SK-N-SH treated with all-trans-retinoic acid at 6 μM for 48 hours (cell line): ENCODE results near the gene LGALS9.

ENCODE experiments used
- ATAC-seq: fragments of 200-7000 bp; cut with Tn5 transposase; 3 replicates; pipeline ENCODE4 v1.9.1; 2020; ENCODE audit warnings: mild to moderate bottlenecking, moderate library complexity
- ARNTL ChIP-seq: fragments of 450-650 bp; formaldehyde crosslinking; IDR thresholded peaks from 2 replicates; pipeline ENCODE4 v1.5.0; 2020; ENCODE audit warnings: low read depth, mild to moderate bottlenecking, moderate library complexity, borderline replicate concordance
- BACH2 ChIP-seq: fragments of 250-450 bp; sonication (Bioruptor Pico); IDR thresholded peaks from 2 replicates; pipeline ENCODE4 v1.9.0; 2021; ENCODE audit warnings: mild to moderate bottlenecking, borderline replicate concordance
- CREB5 ChIP-seq: fragments of 250-450 bp; sonication (Bioruptor Pico); IDR thresholded peaks from 2 replicates; pipeline ENCODE4 v1.5.1; 2020; ENCODE audit warnings: low read depth, mild to moderate bottlenecking, moderate library complexity
- CSDC2 ChIP-seq: fragments of 250-450 bp; sonication (Bioruptor Pico); IDR thresholded peaks from 2 replicates; pipeline ENCODE4 v1.5.0; 2020; ENCODE audit warnings: mild to moderate bottlenecking, moderate library complexity
- ESRRG ChIP-seq: fragments of 250-450 bp; sonication (Bioruptor Pico); IDR thresholded peaks from 2 replicates; pipeline ENCODE4 v1.6.1; 2021; ENCODE audit warnings: mild to moderate bottlenecking
- GLIS3 ChIP-seq: fragments of 250-450 bp; sonication (Bioruptor Pico); IDR thresholded peaks from 2 replicates; pipeline ENCODE4 v1.5.0; 2020; ENCODE audit warnings: mild to moderate bottlenecking, moderate library complexity
- ISL1 ChIP-seq: fragments of 250-450 bp; sonication (Bioruptor Pico); IDR thresholded peaks from 2 replicates; pipeline ENCODE4 v2.1.2; 2022; ENCODE audit warnings: mild to moderate bottlenecking, moderate library complexity
- OSR1 ChIP-seq: fragments of 250-450 bp; sonication (Bioruptor Pico); IDR thresholded peaks from 2 replicates; pipeline ENCODE4 v1.8.0; 2022; ENCODE audit warnings: moderate library complexity, mild to moderate bottlenecking, inconsistent platforms
- PATZ1 ChIP-seq: fragments of 250-450 bp; sonication (Bioruptor Pico); IDR thresholded peaks from 2 replicates; pipeline ENCODE4 v1.8.0; 2020; ENCODE audit warnings: mild to moderate bottlenecking, moderate library complexity, borderline replicate concordance
- PPARA ChIP-seq: fragments of 250-450 bp; sonication (Bioruptor Pico); IDR thresholded peaks from 2 replicates; pipeline ENCODE4 v1.5.0; 2020; ENCODE audit warnings: mild to moderate bottlenecking, borderline replicate concordance
- RARB ChIP-seq: fragments of 250-450 bp; sonication (Bioruptor Pico); IDR thresholded peaks from 2 replicates; pipeline ENCODE4 v1.8.0; 2021; ENCODE audit warnings: mild to moderate bottlenecking, moderate library complexity
- SNAI2 ChIP-seq: fragments of 250-450 bp; sonication (Bioruptor Pico); IDR thresholded peaks from 2 replicates; pipeline ENCODE4 v1.5.0; 2020; ENCODE audit warnings: mild to moderate bottlenecking, moderate library complexity
- TOX ChIP-seq: fragments of 250-450 bp; sonication (Bioruptor Pico); IDR thresholded peaks from 2 replicates; pipeline ENCODE4 v1.8.0; 2021; ENCODE audit warnings: mild to moderate bottlenecking, moderate library complexity, borderline replicate concordance
- ZC3H10 ChIP-seq: fragments of 250-450 bp; sonication (Bioruptor Pico); IDR thresholded peaks from 2 replicates; pipeline ENCODE4 v1.5.1; 2021; ENCODE audit warnings: mild to moderate bottlenecking, moderate library complexity
- ZFP3 ChIP-seq: fragments of 250-450 bp; sonication (Bioruptor Pico); IDR thresholded peaks from 2 replicates; pipeline ENCODE4 v1.5.0; 2020; ENCODE audit warnings: mild to moderate bottlenecking, moderate library complexity
- ZFP30 ChIP-seq: fragments of 450-650 bp; formaldehyde crosslinking; IDR thresholded peaks from 2 replicates; pipeline ENCODE4 v1.5.0; 2022; ENCODE audit warnings: mild to moderate bottlenecking, moderate library complexity
- ZNF565 ChIP-seq: fragments of 450-650 bp; formaldehyde crosslinking; conservative IDR thresholded peaks from 2 replicates; pipeline ENCODE4 v1.5.0; 2020; ENCODE audit warnings: low read depth, mild to moderate bottlenecking, moderate library complexity
- ZNF70 ChIP-seq: fragments of 450-650 bp; formaldehyde crosslinking; IDR thresholded peaks from 2 replicates; pipeline ENCODE4 v1.5.0; 2020; ENCODE audit warnings: mild to moderate bottlenecking, moderate library complexity
- TF ChIP-seq, protein P1 (sequence below): fragments of 250-450 bp; sonication (Bioruptor Pico); IDR thresholded peaks from 2 replicates; pipeline ENCODE4 v1.8.0; 2021; ENCODE audit warnings: low read depth, mild to moderate bottlenecking, moderate library complexity, borderline replicate concordance
- TF ChIP-seq, protein P2 (sequence below): fragments of 250-450 bp; sonication (Bioruptor Pico); IDR thresholded peaks from 2 replicates; pipeline ENCODE4 v1.5.1; 2021; ENCODE audit warnings: mild to moderate bottlenecking, moderate library complexity
- TF ChIP-seq, protein P3 (sequence below): fragments of 250-450 bp; sonication (Bioruptor Pico); IDR thresholded peaks from 2 replicates; pipeline ENCODE4 v1.5.0; 2020; ENCODE audit warnings: mild to moderate bottlenecking, moderate library complexity

Gene LGALS9

DNA sequence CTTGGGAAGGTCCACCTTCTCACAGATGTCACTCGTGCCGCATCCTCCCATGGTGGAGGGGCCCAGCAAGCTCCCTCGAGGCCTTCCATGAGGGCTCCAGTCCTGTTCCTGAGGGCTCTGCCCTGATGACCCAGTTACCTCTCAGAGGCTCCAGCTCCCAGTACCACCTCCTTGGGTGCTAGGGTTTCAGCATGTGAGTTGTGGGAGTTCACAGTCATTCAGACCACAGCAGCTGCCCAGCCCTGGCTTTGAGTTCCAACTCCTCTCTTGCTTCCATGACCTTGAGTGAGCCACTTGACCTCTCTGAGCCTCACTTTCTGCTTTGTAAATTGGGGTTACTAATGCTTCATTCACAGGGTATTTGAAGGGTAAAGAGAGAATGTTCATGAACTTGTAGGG lies 37.1 kb upstream of the LGALS9 start:
- no peak for ATAC-seq
- TF ChIP-seq ESRRG (CRISPR knock-in tag) (no peak), TOX (CRISPR knock-in tag) (no peak), ARNTL (CRISPR knock-in tag) (no peak)
- TF ChIP-seq, protein P1, sequence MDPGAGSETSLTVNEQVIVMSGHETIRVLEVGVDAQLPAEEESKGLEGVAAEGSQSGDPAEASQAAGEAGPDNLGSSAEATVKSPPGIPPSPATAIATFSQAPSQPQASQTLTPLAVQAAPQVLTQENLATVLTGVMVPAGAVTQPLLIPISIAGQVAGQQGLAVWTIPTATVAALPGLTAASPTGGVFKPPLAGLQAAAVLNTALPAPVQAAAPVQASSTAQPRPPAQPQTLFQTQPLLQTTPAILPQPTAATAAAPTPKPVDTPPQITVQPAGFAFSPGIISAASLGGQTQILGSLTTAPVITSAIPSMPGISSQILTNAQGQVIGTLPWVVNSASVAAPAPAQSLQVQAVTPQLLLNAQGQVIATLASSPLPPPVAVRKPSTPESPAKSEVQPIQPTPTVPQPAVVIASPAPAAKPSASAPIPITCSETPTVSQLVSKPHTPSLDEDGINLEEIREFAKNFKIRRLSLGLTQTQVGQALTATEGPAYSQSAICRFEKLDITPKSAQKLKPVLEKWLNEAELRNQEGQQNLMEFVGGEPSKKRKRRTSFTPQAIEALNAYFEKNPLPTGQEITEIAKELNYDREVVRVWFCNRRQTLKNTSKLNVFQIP (CRISPR knock-in tag): no peak
- TF ChIP-seq, all 23 proteins: peak for 0

- ATAC-seq: no peak
- TF ChIP-seq TOX (CRISPR knock-in tag) (no peak), PPARA (CRISPR knock-in tag) (no peak)
Measured at GRCh38 chr17:27595208-27595607, 35.8 kb upstream of the LGALS9 start.

GRCh38 chr17:27596096-27596495 lies 34.9 kb upstream of the LGALS9 start:
- ATAC-seq: no peak
- TF ChIP-seq ZFP3 (CRISPR knock-in tag) (no peak), ESRRG (CRISPR knock-in tag) (no peak), ZFP30 (CRISPR knock-in tag) (no peak), PATZ1 (CRISPR knock-in tag) (no peak), BACH2 (CRISPR knock-in tag) (no peak), ISL1 (no peak), ARNTL (CRISPR knock-in tag) (no peak)

DNA sequence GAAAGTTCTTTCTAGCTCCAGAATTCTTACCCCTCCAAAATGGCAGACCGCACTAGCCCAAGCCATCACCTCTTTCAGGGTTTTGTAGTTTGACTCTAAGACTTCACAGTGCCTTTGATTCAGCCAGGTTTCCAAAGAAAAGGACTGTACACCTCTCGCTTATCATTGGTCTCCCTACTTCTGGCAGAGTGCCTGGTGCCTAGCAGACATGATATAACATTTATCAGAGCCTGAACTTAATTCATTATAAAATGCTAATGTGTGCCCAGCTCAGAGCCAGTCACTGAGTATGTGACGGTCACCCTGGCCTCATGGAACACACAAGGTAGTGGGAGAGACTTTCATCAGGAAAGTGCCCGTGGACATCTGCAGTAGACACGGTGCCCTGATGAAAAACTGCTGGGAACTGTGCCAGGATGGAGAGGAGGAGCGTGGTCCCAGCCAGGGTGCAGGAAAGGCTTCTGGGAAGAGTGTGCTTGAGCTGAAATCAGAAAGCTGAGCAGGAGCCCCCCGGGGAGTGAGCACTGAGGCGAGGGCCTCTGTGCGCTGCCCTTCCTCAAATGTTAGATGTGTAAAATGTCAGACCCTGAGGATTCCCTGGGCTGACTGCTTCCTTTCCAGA lies 34.3 kb upstream of the LGALS9 start:
- ATAC-seq: no peak
- no peak for TF ChIP-seq SNAI2
- TF ChIP-seq ZFP30 (CRISPR knock-in tag): no peak
- TF ChIP-seq PPARA (CRISPR knock-in tag): no peak
- TF ChIP-seq, protein P2, sequence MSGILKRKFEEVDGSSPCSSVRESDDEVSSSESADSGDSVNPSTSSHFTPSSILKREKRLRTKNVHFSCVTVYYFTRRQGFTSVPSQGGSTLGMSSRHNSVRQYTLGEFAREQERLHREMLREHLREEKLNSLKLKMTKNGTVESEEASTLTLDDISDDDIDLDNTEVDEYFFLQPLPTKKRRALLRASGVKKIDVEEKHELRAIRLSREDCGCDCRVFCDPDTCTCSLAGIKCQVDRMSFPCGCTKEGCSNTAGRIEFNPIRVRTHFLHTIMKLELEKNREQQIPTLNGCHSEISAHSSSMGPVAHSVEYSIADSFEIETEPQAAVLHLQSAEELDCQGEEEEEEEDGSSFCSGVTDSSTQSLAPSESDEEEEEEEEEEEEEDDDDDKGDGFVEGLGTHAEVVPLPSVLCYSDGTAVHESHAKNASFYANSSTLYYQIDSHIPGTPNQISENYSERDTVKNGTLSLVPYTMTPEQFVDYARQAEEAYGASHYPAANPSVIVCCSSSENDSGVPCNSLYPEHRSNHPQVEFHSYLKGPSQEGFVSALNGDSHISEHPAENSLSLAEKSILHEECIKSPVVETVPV (CRISPR knock-in tag): no peak
- no peak for TF ChIP-seq CREB5 (CRISPR knock-in tag)
- TF ChIP-seq ZC3H10 (CRISPR knock-in tag): no peak
- no peak for TF ChIP-seq OSR1 (CRISPR knock-in tag)
- no peak for TF ChIP-seq ZNF70
- no peak for TF ChIP-seq ARNTL (CRISPR knock-in tag)
- TF ChIP-seq GLIS3 (CRISPR knock-in tag): no peak
- TF ChIP-seq ZNF565 (CRISPR knock-in tag): no peak
- no peak for TF ChIP-seq RARB

DNA sequence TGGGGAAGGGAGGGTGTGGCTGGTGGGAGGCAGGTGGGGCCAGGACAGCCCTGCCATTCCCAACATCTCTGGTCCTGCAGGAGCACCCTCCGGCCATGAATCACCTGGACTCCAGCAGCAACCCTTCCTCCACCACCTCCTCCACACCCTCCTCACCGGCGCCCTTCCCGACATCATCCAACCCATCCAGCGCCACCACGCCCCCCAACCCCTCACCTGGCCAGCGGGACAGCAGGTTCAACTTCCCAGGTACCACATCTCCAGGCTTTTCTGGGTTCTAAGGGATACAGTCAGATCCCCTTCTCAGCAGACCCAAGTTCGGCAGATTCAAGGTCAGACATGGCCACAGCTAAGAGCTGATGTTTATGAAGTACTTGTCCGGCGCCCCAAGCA lies 33.8 kb upstream of the LGALS9 start:
- TF ChIP-seq ZC3H10 (CRISPR knock-in tag) (no peak), CSDC2 (no peak), ZNF70 (no peak), ISL1 (no peak), OSR1 (CRISPR knock-in tag) (no peak)
- TF ChIP-seq, protein P2 (CRISPR knock-in tag): no peak
- TF ChIP-seq, protein P3, sequence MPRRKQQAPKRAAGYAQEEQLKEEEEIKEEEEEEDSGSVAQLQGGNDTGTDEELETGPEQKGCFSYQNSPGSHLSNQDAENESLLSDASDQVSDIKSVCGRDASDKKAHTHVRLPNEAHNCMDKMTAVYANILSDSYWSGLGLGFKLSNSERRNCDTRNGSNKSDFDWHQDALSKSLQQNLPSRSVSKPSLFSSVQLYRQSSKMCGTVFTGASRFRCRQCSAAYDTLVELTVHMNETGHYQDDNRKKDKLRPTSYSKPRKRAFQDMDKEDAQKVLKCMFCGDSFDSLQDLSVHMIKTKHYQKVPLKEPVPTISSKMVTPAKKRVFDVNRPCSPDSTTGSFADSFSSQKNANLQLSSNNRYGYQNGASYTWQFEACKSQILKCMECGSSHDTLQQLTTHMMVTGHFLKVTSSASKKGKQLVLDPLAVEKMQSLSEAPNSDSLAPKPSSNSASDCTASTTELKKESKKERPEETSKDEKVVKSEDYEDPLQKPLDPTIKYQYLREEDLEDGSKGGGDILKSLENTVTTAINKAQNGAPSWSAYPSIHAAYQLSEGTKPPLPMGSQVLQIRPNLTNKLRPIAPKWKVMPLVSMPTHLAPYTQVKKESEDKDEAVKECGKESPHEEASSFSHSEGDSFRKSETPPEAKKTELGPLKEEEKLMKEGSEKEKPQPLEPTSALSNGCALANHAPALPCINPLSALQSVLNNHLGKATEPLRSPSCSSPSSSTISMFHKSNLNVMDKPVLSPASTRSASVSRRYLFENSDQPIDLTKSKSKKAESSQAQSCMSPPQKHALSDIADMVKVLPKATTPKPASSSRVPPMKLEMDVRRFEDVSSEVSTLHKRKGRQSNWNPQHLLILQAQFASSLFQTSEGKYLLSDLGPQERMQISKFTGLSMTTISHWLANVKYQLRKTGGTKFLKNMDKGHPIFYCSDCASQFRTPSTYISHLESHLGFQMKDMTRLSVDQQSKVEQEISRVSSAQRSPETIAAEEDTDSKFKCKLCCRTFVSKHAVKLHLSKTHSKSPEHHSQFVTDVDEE (CRISPR knock-in tag): no peak
- ATAC-seq: no peak
